Colonic mucosa (tissue), 4 donors: Measurements from ENCODE around the gene CTNND2. TPM values are rescaled to one million over a fixed set of nuclear protein-coding genes. Genes with fewer than 3 reads are reported as not detected.

Source experiments
- DNase-seq: peaks from one replicate; pipeline ENCODE4 v3.0.0-alpha.2; 2020
- H3K27ac ChIP-seq: fragments of 200-600 bp; one replicate; pipeline ENCODE4 v1.8.0; 2021
- H3K27me3 ChIP-seq: fragments of 200-600 bp; one replicate; pipeline ENCODE4 v1.8.0; 2021
- H3K36me3 ChIP-seq: fragments of 200-600 bp; one replicate; pipeline ENCODE4 v1.8.0; 2021
- H3K4me1 ChIP-seq: fragments of 200-600 bp; one replicate; pipeline ENCODE4 v1.8.0; 2021; ENCODE audit warnings: mild to moderate bottlenecking
- H3K4me3 ChIP-seq: fragments of 200-600 bp; one replicate; pipeline ENCODE4 v1.8.0; 2021
- H3K9ac ChIP-seq, 2 donors: one replicate each; pipeline ENCODE4 v1.7.0; 2013; ENCODE audit warnings: control low read depth in 2 of 2, low read depth in 2 of 2, low read length in 2 of 2
- H3K9me3 ChIP-seq: fragments of 200-600 bp; one replicate; pipeline ENCODE4 v1.8.0; 2021
- CTCF ChIP-seq: fragments of 200-600 bp; IDR thresholded peaks from one replicate; pipeline ENCODE4 v1.8.0; 2022; ENCODE audit warnings: antibody characterized with exemption, mild to moderate bottlenecking
- intact Hi-C: fragments of 100-400 bp; cut with DNase I; formaldehyde crosslinking; loops from one replicate; pipeline ENCODE4 v1.14.1; 2022
- total RNA-seq, 2 donors: library from RNA; stranded (reverse); fragmentation: NEBNext Ultra II Directional in 1 of 2; extraction: Animal tissue kit (Norgen Biotek cat#: 25700) in 1 of 2; gene quantifications; one replicate each; pipeline ENCODE4 v1.2.1, GENCODE V29; 2021
- donor health status: healthy.
- donor health status: DM: no; HTN: no; CAD: no.
- donor health status: DM: no; HTN: no; CAD: no.

CTNND2 gene
- total RNA-seq, 2 donors from 2014 or later: 1.1 TPM

GRCh38 chr5:11672385-11673085 is 231.7 kb downstream of the CTNND2 start:
- Histone ChIP-seq H3K9me3 (no peaks in the 10 kb centered on the region), H3K4me1 (no peaks in the 10 kb centered on the region), H3K36me3 (no peaks in the 10 kb centered on the region), H3K27me3 (no peaks in the 10 kb centered on the region), H3K4me3 (no peak overlapping the region), H3K27ac (no peak overlapping the region), H3K9ac (no peak overlapping the region)
- intact Hi-C loops: no loop called here
- TF ChIP-seq CTCF: no peak
- DNase-seq: no peak

GRCh38 chr5:11658376-11658775 is 245.9 kb downstream of the CTNND2 start:
- Histone ChIP-seq H3K36me3 (no peaks in the 10 kb centered on the region), H3K27me3 (no peaks in the 10 kb centered on the region), H3K4me1 (no peaks in the 10 kb centered on the region), H3K9ac (no peak overlapping the region), H3K4me3 (no peak overlapping the region), H3K27ac (no peak overlapping the region), H3K9me3 (no peaks in the 10 kb centered on the region)
- no peak for TF ChIP-seq CTCF
- no peak for DNase-seq
- intact Hi-C loops: no loop called here

GRCh38 chr5:11656916-11657315 is 247.3 kb downstream of the CTNND2 start:
- DNase-seq: no peak
- intact Hi-C loops: no loop called here
- no peak for TF ChIP-seq CTCF

GRCh38 chr5:11655681-11656080 is 248.6 kb downstream of the CTNND2 start:
- H3K4me1 ChIP-seq: no peaks in the 10 kb centered on the region
- TF ChIP-seq CTCF: no peak
- no peak overlapping the region for H3K9ac ChIP-seq
- H3K4me3 ChIP-seq: no peak overlapping the region
- no peak for DNase-seq
- no peaks in the 10 kb centered on the region for H3K36me3 ChIP-seq
- no peaks in the 10 kb centered on the region for H3K27me3 ChIP-seq
- no peak overlapping the region for H3K27ac ChIP-seq
- no peaks in the 10 kb centered on the region for H3K9me3 ChIP-seq
- intact Hi-C loops: no loop called here

More at GRCh38 chr5:11656916-11657315, 247.3 kb downstream of the CTNND2 start:
- no peaks in the 10 kb centered on the region for H3K9me3 ChIP-seq
- no peaks in the 10 kb centered on the region for H3K36me3 ChIP-seq
- no peak overlapping the region for H3K9ac ChIP-seq
- H3K4me1 ChIP-seq: no peaks in the 10 kb centered on the region
- no peak overlapping the region for H3K4me3 ChIP-seq
- H3K27ac ChIP-seq: no peak overlapping the region
- no peaks in the 10 kb centered on the region for H3K27me3 ChIP-seq

GRCh38 chr5:11650936-11651335 is 253.3 kb downstream of the CTNND2 start:
- TF ChIP-seq CTCF: no peak
- Histone ChIP-seq H3K4me1 (no peaks in the 10 kb centered on the region), H3K27ac (no peak overlapping the region), H3K9me3 (no peaks in the 10 kb centered on the region), H3K9ac (no peak overlapping the region), H3K27me3 (no peaks in the 10 kb centered on the region), H3K4me3 (no peak overlapping the region), H3K36me3 (no peaks in the 10 kb centered on the region)
- intact Hi-C loops: no loop called here
- no peak for DNase-seq
